Common myeloid progenitor, CD34-positive (primary cell): Measurements from ENCODE around the gene GDA.

Experiments
- CTCF ChIA-PET: fragments of 350-600 bp; sonication (Branson Sonifier 250); formaldehyde crosslinking; loops from one replicate; lab custom pipeline; 2021; ENCODE audit warnings: antibody characterized with exemption; lab: Charles Lee
- POLR2A ChIA-PET: fragments of 350-600 bp; sonication (Branson Sonifier 250); formaldehyde crosslinking; loops from one replicate; lab custom pipeline; 2021; ENCODE audit warnings: antibody characterized with exemption; lab: Charles Lee
- DNase-seq, 3 donors: peaks; one replicate each; pipeline versions ENCODE4 v3.0.0 to v3.0.0-alpha.2; 2013
- H3K27ac ChIP-seq, 2 experiments: 1 replicate in 1 of 2; 2 replicates in 1 of 2; pipeline ENCODE4 v1.7.0; 2013; ENCODE audit warnings: inconsistent platforms in 2 of 2, low read length in 2 of 2, mild to moderate bottlenecking in 2 of 2, low read depth in 1 of 2, moderate library complexity in 1 of 2; ENCODE audit not compliant: severe bottlenecking in 2 of 2, insufficient read depth in 1 of 2, poor library complexity in 1 of 2
- H3K27me3 ChIP-seq, 5 experiments: replicated peaks in 2 of 5; 1 replicate in 3 of 5; 2 replicates in 2 of 5; pipeline versions ENCODE4 v1.6.1 to v1.7.0; 2013; ENCODE audit warnings: low read length in 4 of 5, mild to moderate bottlenecking in 2 of 5, moderate library complexity in 2 of 5, inconsistent platforms in 1 of 5; ENCODE audit not compliant: insufficient read depth in 5 of 5, control insufficient read depth in 4 of 5
- H3K36me3 ChIP-seq, 4 experiments: 1 replicate in 2 of 4; 2 replicates in 2 of 4; pipeline versions ENCODE4 v1.6.1 to v1.7.0; 2013; ENCODE audit warnings: low read length in 3 of 4, control low read depth in 1 of 4, mild to moderate bottlenecking in 1 of 4; ENCODE audit not compliant: control insufficient read depth in 4 of 4, insufficient read depth in 4 of 4
- H3K4me1 ChIP-seq, 4 experiments: 1 replicate in 3 of 4; 2 replicates in 1 of 4; pipeline versions ENCODE4 v1.6.1 to v1.7.1; 2013; ENCODE audit warnings: low read length in 3 of 4, mild to moderate bottlenecking in 3 of 4, control low read depth in 1 of 4, inconsistent platforms in 1 of 4, moderate library complexity in 1 of 4; ENCODE audit not compliant: control insufficient read depth in 4 of 4, insufficient read depth in 4 of 4; ENCODE audit errors: control extremely low read depth in 1 of 4
- H3K4me3 ChIP-seq, 7 experiments: 1 replicate in 4 of 7; 2 replicates in 3 of 7; pipeline versions ENCODE4 v1.5.1 to v1.7.0; 2013; ENCODE audit warnings: mild to moderate bottlenecking in 7 of 7, low read length in 6 of 7, moderate library complexity in 6 of 7, inconsistent platforms in 2 of 7, low read depth in 2 of 7, control low read depth in 1 of 7; ENCODE audit not compliant: insufficient read depth in 4 of 7, control insufficient read depth in 1 of 7; ENCODE audit errors: extremely low read depth in 1 of 7
- H3K9me3 ChIP-seq, 5 experiments: 1 replicate in 4 of 5; 2 replicates in 1 of 5; pipeline versions ENCODE4 v1.6.1 to v1.7.1; 2013; ENCODE audit warnings: low read length in 4 of 5, mild to moderate bottlenecking in 2 of 5, inconsistent platforms in 1 of 5, low read depth in 1 of 5, moderate library complexity in 1 of 5; ENCODE audit not compliant: control insufficient read depth in 4 of 5, insufficient read depth in 2 of 5; ENCODE audit errors: control extremely low read depth in 1 of 5
- WGBS: methylation state at CpG from one replicate; pipeline ENCODE4 v1.1.5; 2013; ENCODE audit not compliant: insufficient coverage; 5-methylcytosine and 5-hydroxymethylcytosine counted together

The GDA gene

GRCh38 chr9:72226146-72226812, 77.0 kb downstream of the GDA start:
- ChIA-PET POLR2A (no interaction called here), CTCF (no interaction called here)
- no CpG with 5 or more reads among the region's 2 CpGs for WGBS
- peaks cover 0 to 2% (median 0%) of the 10 kb centered on the region in 5 experiments for H3K27me3 ChIP-seq
- no peak for DNase-seq
- no peak overlapping the region for H3K4me3 ChIP-seq
- no peaks in the 10 kb centered on the region for H3K9me3 ChIP-seq
- no peak overlapping the region for H3K27ac ChIP-seq
- H3K36me3 ChIP-seq = no peaks in the 10 kb centered on the region
- no peaks in the 10 kb centered on the region for H3K4me1 ChIP-seq

GRCh38 chr9:72228282-72228681, 79.0 kb downstream of the GDA start:
- H3K27ac ChIP-seq = no peak overlapping the region
- no peaks in the 10 kb centered on the region for H3K36me3 ChIP-seq
- H3K9me3 ChIP-seq = no peaks in the 10 kb centered on the region
- 96% methylated on average over 3 of the region's 3 CpGs for WGBS
- peaks cover 0 to 3% (median 0%) of the 10 kb centered on the region in 5 experiments for H3K27me3 ChIP-seq
- no peaks in the 10 kb centered on the region for H3K4me1 ChIP-seq
- CTCF ChIA-PET = no interaction called here
- POLR2A ChIA-PET = no interaction called here
- H3K4me3 ChIP-seq = no peak overlapping the region
- DNase-seq = no peak

DNA sequence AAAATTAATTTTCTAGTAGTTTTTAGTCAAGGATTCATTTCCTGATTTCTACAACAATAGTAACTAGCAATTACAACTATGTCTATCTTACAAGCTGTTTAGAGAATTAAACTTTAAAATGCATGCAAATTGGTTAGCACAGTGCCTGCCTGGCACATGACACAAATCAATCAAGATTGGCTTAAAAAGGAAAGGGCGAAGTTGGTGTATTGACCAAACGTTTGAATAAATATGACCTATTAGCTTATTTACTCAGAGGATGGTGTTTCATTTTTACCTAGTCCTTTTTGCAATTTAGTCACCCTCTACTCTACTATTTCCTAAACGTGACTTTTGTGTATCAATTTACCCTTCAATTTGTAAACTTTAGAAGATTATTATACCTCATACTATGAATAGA, 83.5 kb downstream of the GDA start:
- no peaks in the 10 kb centered on the region for H3K36me3 ChIP-seq
- peaks cover 0 to 4% (median 0%) of the 10 kb centered on the region in 5 experiments for H3K27me3 ChIP-seq
- no peaks in the 10 kb centered on the region for H3K9me3 ChIP-seq
- H3K4me3 ChIP-seq = no peak overlapping the region
- 100% methylated on average over 2 of the region's 3 CpGs for WGBS
- H3K4me1 ChIP-seq = no peaks in the 10 kb centered on the region
- CTCF ChIA-PET = no interaction called here
- POLR2A ChIA-PET = interaction anchor here (0.5 kb wide), 1 partner anchor 494 kb away, joined by 4 read pairs; no protein-coding TSS in a partner anchor
- no peak overlapping the region for H3K27ac ChIP-seq
- DNase-seq = no peak

GRCh38 chr9:72247549-72247948, 98.3 kb downstream of the GDA start:
- Histone ChIP-seq H3K9me3 (no peaks in the 10 kb centered on the region), H3K27me3 (peaks cover 0 to 7% (median 0%) of the 10 kb centered on the region in 5 experiments), H3K4me1 (no peaks in the 10 kb centered on the region), H3K36me3 (no peaks in the 10 kb centered on the region), H3K4me3 (no peak overlapping the region), H3K27ac (no peak overlapping the region)
- DNase-seq = no peak
- POLR2A ChIA-PET = no interaction called here
- CTCF ChIA-PET = no interaction called here
- 83% methylated on average over 1 of the region's 3 CpGs for whole genome bisulfite sequencing

- Histone ChIP-seq H3K36me3 (no peaks in the 10 kb centered on the region), H3K4me1 (no peaks in the 10 kb centered on the region), H3K27me3 (peaks cover 0 to 7% (median 0%) of the 10 kb centered on the region in 5 experiments), H3K27ac (no peak overlapping the region), H3K9me3 (no peaks in the 10 kb centered on the region), H3K4me3 (no peak overlapping the region)
- ChIA-PET CTCF (no interaction called here), POLR2A (no interaction called here)
- WGBS = no CpG with 5 or more reads among the region's 1 CpG
- DNase-seq = no peak
Observed at GRCh38 chr9:72251589-72251988, 102.3 kb downstream of the GDA start.

GRCh38 chr9:72254901-72255545, 105.8 kb downstream of the GDA start:
- no peaks in the 10 kb centered on the region for H3K4me1 ChIP-seq
- peaks cover 0 to 3% (median 0%) of the 10 kb centered on the region in 5 experiments for H3K27me3 ChIP-seq
- no peaks in the 10 kb centered on the region for H3K9me3 ChIP-seq
- CTCF ChIA-PET = no interaction called here
- no peaks in the 10 kb centered on the region for H3K36me3 ChIP-seq
- H3K4me3 ChIP-seq = no peak overlapping the region
- H3K27ac ChIP-seq = no peak overlapping the region
- WGBS = 100% methylated on average over 2 of the region's 3 CpGs
- POLR2A ChIA-PET = no interaction called here
- DNase-seq = no peak

- Histone ChIP-seq H3K9me3 (no peaks in the 10 kb centered on the region), H3K4me3 (no peak overlapping the region), H3K36me3 (no peaks in the 10 kb centered on the region), H3K4me1 (no peaks in the 10 kb centered on the region), H3K27ac (no peak overlapping the region), H3K27me3 (peaks cover 0 to 2% (median 0%) of the 10 kb centered on the region in 5 experiments)
- POLR2A ChIA-PET = no interaction called here
- no peak for DNase-seq
- CTCF ChIA-PET = no interaction called here
- WGBS = 100% methylated on average over 2 of the region's 4 CpGs
Observed at GRCh38 chr9:72255569-72255968, 106.3 kb downstream of the GDA start.
